ENCODE data around the gene OR52N2. TPM values are rescaled to one million over a fixed set of nuclear protein-coding genes. Genes with fewer than 3 reads are reported as not detected.

OR52N2 gene
- total RNA-seq, 2 experiments from 2014 or later: not detected

DNA sequence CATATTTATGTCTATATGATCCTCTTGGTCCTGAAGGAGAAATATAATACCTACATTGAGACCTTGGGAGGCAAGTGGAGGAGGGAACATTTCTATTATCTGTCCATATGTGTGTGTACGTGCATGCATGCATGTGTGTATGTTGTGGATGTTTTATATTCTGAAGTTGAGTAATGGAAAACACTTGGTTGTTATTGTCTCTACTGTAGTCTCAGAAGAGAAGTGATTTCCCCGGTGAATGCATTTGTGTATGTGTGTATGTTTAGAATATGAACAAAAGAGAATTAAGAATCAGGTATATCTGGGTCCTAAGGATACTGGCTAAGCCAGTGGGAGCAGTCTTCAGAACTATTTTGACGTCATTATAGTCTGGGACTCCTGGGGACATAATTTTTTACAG, 17.6 kb upstream of the OR52N2 start, which contains the start of gene OR52N1:
TSS of gene OR52N1 (minus strand) at position 101 of the 400 bp plus-strand sequence. CDS start 2,449 bp downstream, outside the sequence.
- ChIA-PET POLR2A (no interaction called here), CTCF (no interaction called here)
- no peak within 1 kb of the TSS for H3K4me3 Mint-ChIP-seq
- no peaks in the 10 kb centered on the region for H3K9me3 ChIP-seq (ENCODE audit: control insufficient read depth in 1 of 2, insufficient read depth in 1 of 2, low read length in 2 of 2)
- no peak within 1 kb of the TSS for H3K27ac ChIP-seq (ENCODE audit: low read depth in 1 of 2, low read length in 2 of 2)
- no peaks in the 10 kb centered on the region for H3K4me1 Mint-ChIP-seq (ENCODE audit: low read depth)
- TF ChIP-seq, protein P1, sequence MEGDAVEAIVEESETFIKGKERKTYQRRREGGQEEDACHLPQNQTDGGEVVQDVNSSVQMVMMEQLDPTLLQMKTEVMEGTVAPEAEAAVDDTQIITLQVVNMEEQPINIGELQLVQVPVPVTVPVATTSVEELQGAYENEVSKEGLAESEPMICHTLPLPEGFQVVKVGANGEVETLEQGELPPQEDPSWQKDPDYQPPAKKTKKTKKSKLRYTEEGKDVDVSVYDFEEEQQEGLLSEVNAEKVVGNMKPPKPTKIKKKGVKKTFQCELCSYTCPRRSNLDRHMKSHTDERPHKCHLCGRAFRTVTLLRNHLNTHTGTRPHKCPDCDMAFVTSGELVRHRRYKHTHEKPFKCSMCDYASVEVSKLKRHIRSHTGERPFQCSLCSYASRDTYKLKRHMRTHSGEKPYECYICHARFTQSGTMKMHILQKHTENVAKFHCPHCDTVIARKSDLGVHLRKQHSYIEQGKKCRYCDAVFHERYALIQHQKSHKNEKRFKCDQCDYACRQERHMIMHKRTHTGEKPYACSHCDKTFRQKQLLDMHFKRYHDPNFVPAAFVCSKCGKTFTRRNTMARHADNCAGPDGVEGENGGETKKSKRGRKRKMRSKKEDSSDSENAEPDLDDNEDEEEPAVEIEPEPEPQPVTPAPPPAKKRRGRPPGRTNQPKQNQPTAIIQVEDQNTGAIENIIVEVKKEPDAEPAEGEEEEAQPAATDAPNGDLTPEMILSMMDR (IDR thresholded peaks at IDR 0.05): no peak
- H3K27me3 Mint-ChIP-seq: peaks cover 24% of the 10 kb centered on the region
- intact Hi-C loops (cut with DNase I, micrococcal nuclease): loop anchor here in 1 of 2 experiments (1.0 kb wide), 1 partner anchor 31 kb away; no protein-coding TSS in a partner anchor
- no peak within 1 kb of the TSS for H3K4me3 ChIP-seq (ENCODE audit: low read length)
- DNase-seq (no peak), ATAC-seq (ENCODE audit: poor library complexity) (no peak)
- H3K4me1 ChIP-seq (ENCODE audit: insufficient read depth, low read length): no peaks in the 10 kb centered on the region
- peaks cover 0 to 5% of the 10 kb centered on the region in 2 experiments for H3K27me3 ChIP-seq (ENCODE audit: control insufficient read depth in 1 of 2, insufficient read depth in 2 of 2, low read length in 2 of 2)
- H3K36me3 Mint-ChIP-seq (ENCODE audit: low read depth): no peaks in the 10 kb centered on the region
- no peaks in the 10 kb centered on the region for H3K9me3 Mint-ChIP-seq
- H3K27ac Mint-ChIP-seq: no peak within 1 kb of the TSS
- no peaks in the 10 kb centered on the region for H3K36me3 ChIP-seq (ENCODE audit: insufficient read depth, low read length)

DNA sequence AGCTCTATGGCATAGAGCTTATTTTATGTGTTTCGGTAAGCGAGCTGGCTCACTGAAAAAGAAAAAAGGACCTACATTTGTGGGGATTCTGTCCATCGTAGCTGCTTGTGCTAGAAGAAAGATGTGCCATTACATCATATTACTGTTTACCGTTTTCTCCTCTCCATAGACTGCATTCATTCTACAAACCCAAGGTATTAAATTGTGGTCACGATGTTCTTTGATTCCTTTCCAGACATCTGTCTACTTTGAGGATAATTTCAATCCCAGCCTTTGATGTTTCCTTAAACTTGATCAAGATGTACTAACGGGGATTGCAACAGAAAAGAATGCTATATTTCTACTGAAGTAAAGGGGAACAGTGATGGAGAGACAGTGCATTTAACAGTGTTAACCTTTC, 12.2 kb upstream of the OR52N2 start:
- H3K4me1 Mint-ChIP-seq (ENCODE audit: low read depth): no peaks in the 10 kb centered on the region
- H3K9me3 Mint-ChIP-seq: no peaks in the 10 kb centered on the region
- peaks cover 0 to 10% of the 10 kb centered on the region in 2 experiments for H3K27me3 ChIP-seq (ENCODE audit: control insufficient read depth in 1 of 2, insufficient read depth in 2 of 2, low read length in 2 of 2)
- no peak for DNase-seq
- H3K4me1 ChIP-seq (ENCODE audit: insufficient read depth, low read length): no peaks in the 10 kb centered on the region
- no peak overlapping the region for H3K27ac ChIP-seq (ENCODE audit: low read depth in 1 of 2, low read length in 2 of 2)
- ChIA-PET POLR2A (no interaction called here), CTCF (no interaction called here)
- intact Hi-C loops (cut with DNase I, micrococcal nuclease): no loop called here
- H3K4me3 Mint-ChIP-seq: no peak overlapping the region
- H3K4me3 ChIP-seq (ENCODE audit: low read length): no peak overlapping the region
- no peaks in the 10 kb centered on the region for H3K36me3 Mint-ChIP-seq (ENCODE audit: low read depth)
- H3K36me3 ChIP-seq (ENCODE audit: insufficient read depth, low read length): no peaks in the 10 kb centered on the region
- no peak for ATAC-seq (ENCODE audit: poor library complexity)
- H3K27ac Mint-ChIP-seq: no peak overlapping the region
- TF ChIP-seq, protein P1 (IDR thresholded peaks at IDR 0.05): no peak
- H3K9me3 ChIP-seq (ENCODE audit: control insufficient read depth in 1 of 2, insufficient read depth in 1 of 2, low read length in 2 of 2): no peaks in the 10 kb centered on the region
- peaks cover 48% of the 10 kb centered on the region for H3K27me3 Mint-ChIP-seq

DNA sequence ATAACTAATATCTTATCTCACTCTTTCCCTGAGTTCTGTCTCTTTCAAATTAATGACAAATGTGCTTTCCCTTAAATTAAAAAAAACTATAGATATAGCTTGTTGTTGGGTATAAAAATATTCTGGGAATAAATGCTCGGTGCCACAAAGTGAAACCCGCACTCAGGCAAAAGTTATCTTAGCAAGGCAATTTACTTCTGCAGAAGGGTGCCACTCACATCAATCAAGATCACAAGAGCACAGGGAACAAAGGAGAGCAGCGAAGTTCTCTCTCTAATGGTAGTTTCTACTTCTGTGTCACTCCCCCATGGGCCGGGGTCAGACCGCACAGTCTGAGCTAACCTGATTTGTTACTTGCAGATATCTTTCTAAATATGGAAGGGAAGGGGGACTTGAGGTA, 4.7 kb upstream of the OR52N2 start:
- ATAC-seq (ENCODE audit: poor library complexity) (no peak), DNase-seq (no peak)
- Histone ChIP-seq H3K4me1 (ENCODE audit: insufficient read depth, low read length) (peaks cover 4% of the 10 kb centered on the region), H3K4me3 (ENCODE audit: low read length) (no peak overlapping the region), H3K9me3 (ENCODE audit: control insufficient read depth in 1 of 2, insufficient read depth in 1 of 2, low read length in 2 of 2) (peaks cover 0 to 3% of the 10 kb centered on the region in 2 experiments), H3K27ac (ENCODE audit: low read depth in 1 of 2, low read length in 2 of 2) (no peak overlapping the region), H3K27me3 (ENCODE audit: control insufficient read depth in 1 of 2, insufficient read depth in 2 of 2, low read length in 2 of 2) (peaks cover 0 to 5% of the 10 kb centered on the region in 2 experiments), H3K36me3 (ENCODE audit: insufficient read depth, low read length) (no peaks in the 10 kb centered on the region)
- Mint-ChIP-seq H3K4me3 (no peak overlapping the region), H3K36me3 (ENCODE audit: low read depth) (no peaks in the 10 kb centered on the region), H3K27me3 (peaks cover 48% of the 10 kb centered on the region), H3K27ac (no peak overlapping the region), H3K4me1 (ENCODE audit: low read depth) (peaks cover 1% of the 10 kb centered on the region), H3K9me3 (peaks cover 5% of the 10 kb centered on the region)
- ChIA-PET POLR2A (no interaction called here), CTCF (no interaction called here)
- TF ChIP-seq, protein P1 (IDR thresholded peaks at IDR 0.05): no peak
- intact Hi-C loops (cut with DNase I, micrococcal nuclease): loop anchor here in 1 of 2 experiments (10.0 kb wide), 1 partner anchor 1619 kb away; no protein-coding TSS in a partner anchor
